ENCODE measurements around the gene FRY. TPM values are rescaled to one million over a fixed set of nuclear protein-coding genes. Genes with fewer than 3 reads are reported as not detected.
"Not testable (repeated sequence)": the region's sequence is repeated elsewhere in the genome, so short reads cannot be mapped to it uniquely, and the experiment has no call there.

Gene FRY
- total RNA-seq, 1 donor = 12.3 TPM

DNA sequence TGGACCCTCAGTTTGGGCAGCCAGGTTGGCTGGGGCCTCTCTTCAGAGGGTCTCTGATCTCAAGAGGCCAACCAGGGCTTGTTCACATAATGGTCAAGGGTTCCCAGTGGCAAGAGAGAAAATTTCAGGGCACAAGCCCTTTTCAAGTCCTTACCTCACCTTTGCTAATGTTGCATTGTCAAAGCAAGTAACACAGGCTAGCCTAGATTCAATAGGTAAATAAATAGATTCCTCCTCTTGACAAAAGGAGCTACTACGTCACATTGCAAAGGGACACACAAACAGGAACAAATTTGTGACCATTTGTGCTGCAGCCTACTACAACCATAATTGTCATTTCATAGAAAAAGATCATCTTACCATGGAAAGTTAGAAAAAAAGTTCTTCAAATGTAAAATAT is 33.9 kb upstream of the FRY start:
- Histone ChIP-seq H4K20me1 (ENCODE audit: insufficient read depth, low read length) (no peaks in the 10 kb centered on the region), H3K4me1 (ENCODE audit: insufficient read depth, low read length) (no peaks in the 10 kb centered on the region), H3K27ac (ENCODE audit: low read depth, low read length) (no peak overlapping the region), H3K36me3 (ENCODE audit: insufficient read depth, low read length) (no peaks in the 10 kb centered on the region), H3K4me2 (ENCODE audit: insufficient read depth, low read length) (no peak overlapping the region), H3K79me2 (ENCODE audit: insufficient read depth, low read length) (no peaks in the 10 kb centered on the region), H3K9me3 (ENCODE audit: low read depth, low read length) (no peaks in the 10 kb centered on the region), H3K27me3 (ENCODE audit: insufficient read depth, low read length) (no peaks in the 10 kb centered on the region), H3K4me3 (ENCODE audit: insufficient read depth, low read length) (no peak overlapping the region), H2AFZ (ENCODE audit: low read length) (no peak overlapping the region)
- no peak for DNase-seq (ENCODE audit: insufficient read length, low spot score, missing footprints)
- TF ChIP-seq, protein P1, sequence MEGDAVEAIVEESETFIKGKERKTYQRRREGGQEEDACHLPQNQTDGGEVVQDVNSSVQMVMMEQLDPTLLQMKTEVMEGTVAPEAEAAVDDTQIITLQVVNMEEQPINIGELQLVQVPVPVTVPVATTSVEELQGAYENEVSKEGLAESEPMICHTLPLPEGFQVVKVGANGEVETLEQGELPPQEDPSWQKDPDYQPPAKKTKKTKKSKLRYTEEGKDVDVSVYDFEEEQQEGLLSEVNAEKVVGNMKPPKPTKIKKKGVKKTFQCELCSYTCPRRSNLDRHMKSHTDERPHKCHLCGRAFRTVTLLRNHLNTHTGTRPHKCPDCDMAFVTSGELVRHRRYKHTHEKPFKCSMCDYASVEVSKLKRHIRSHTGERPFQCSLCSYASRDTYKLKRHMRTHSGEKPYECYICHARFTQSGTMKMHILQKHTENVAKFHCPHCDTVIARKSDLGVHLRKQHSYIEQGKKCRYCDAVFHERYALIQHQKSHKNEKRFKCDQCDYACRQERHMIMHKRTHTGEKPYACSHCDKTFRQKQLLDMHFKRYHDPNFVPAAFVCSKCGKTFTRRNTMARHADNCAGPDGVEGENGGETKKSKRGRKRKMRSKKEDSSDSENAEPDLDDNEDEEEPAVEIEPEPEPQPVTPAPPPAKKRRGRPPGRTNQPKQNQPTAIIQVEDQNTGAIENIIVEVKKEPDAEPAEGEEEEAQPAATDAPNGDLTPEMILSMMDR (IDR thresholded peaks at IDR 0.05; ENCODE audit: extremely low read depth, low read depth, low read length) = no peak

DNA sequence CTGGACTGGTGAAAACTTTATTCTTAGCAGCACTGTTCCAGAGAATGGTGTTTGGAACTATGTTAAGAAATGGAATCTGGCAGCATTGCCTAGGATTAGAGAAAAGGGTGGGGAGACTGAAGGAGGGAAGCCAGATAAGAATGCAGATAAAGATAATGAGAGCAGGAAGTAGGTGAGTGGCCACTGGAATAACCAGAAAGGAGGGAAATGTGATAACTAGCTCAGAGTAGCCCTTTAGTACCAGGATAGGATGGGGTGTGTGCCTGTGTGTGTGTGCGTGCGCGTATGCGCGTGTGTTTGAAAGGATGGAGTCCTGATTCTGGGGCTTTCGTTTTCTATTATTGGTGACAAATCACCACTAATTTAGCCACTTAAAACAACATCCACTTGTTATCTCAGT is 33.4 kb upstream of the FRY start:
- Histone ChIP-seq H2AFZ (ENCODE audit: low read length) (no peak overlapping the region), H4K20me1 (ENCODE audit: insufficient read depth, low read length) (no peaks in the 10 kb centered on the region), H3K4me2 (ENCODE audit: insufficient read depth, low read length) (no peak overlapping the region), H3K4me3 (ENCODE audit: insufficient read depth, low read length) (no peak overlapping the region), H3K4me1 (ENCODE audit: insufficient read depth, low read length) (no peaks in the 10 kb centered on the region), H3K79me2 (ENCODE audit: insufficient read depth, low read length) (no peaks in the 10 kb centered on the region), H3K36me3 (ENCODE audit: insufficient read depth, low read length) (no peaks in the 10 kb centered on the region), H3K27ac (ENCODE audit: low read depth, low read length) (no peak overlapping the region), H3K9me3 (ENCODE audit: low read depth, low read length) (no peaks in the 10 kb centered on the region), H3K27me3 (ENCODE audit: insufficient read depth, low read length) (no peaks in the 10 kb centered on the region)
- DNase-seq (ENCODE audit: insufficient read length, low spot score, missing footprints) = peak; percentile 65
- TF ChIP-seq, protein P1 (IDR thresholded peaks at IDR 0.05; ENCODE audit: extremely low read depth, low read depth, low read length) = no peak

DNA sequence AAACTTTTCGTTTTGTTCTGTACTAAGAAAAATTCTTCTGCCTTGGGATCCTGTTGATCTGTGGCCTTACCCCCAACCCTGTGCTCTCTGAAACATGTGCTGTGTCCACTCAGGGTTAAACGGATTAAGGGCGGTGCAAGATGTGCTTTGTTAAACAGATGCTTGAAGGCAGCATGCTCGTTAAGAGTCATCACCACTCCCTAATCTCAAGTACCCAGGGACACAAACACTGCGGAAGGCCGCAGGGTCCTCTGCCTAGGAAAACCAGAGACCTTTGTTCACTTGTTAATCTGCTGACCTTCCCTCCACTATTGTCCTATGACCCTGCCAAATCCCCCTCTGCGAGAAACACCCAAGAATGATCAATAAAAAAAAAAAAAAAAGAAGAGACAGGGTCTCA is 30.8 kb upstream of the FRY start:
- not testable (repeated sequence) for H3K27ac ChIP-seq (ENCODE audit: low read depth, low read length); DNase-seq (ENCODE audit: insufficient read length, low spot score, missing footprints); H3K4me1 ChIP-seq (ENCODE audit: insufficient read depth, low read length); H2AFZ ChIP-seq (ENCODE audit: low read length); H3K36me3 ChIP-seq (ENCODE audit: insufficient read depth, low read length); H3K27me3 ChIP-seq (ENCODE audit: insufficient read depth, low read length); H3K9me3 ChIP-seq (ENCODE audit: low read depth, low read length); H3K79me2 ChIP-seq (ENCODE audit: insufficient read depth, low read length); H3K4me3 ChIP-seq (ENCODE audit: insufficient read depth, low read length); H3K4me2 ChIP-seq (ENCODE audit: insufficient read depth, low read length); H4K20me1 ChIP-seq (ENCODE audit: insufficient read depth, low read length)

DNA sequence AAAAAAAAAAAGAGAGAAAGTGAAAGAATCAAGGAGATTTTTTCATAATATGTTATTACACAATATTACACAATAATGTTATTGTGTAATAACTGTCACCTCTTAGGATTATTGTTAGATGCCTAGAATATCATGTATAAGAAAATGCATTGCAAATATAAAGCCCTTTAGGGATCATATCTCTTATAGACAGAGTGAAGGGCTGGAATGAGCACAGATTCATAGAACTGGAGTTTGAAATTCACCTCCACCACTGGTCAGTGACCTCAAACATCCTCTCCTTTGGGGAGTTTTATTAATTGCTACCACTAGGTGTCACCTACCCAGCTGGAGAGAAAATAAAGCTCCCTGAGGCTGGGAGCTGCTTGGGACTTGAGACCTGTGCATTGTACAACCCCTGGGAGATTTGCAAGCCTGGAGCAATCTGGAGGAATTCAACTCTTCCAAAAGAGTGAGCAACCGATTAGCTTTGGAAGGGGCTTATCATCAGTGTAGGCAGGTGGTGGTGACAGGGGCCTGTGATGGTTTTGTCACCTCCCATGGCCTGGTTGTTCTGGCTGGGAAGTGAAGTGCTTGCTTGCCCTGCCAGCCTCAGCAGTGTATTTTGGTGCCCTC is 30.3 kb upstream of the FRY start:
- H3K79me2 ChIP-seq (ENCODE audit: insufficient read depth, low read length) = no peaks in the 10 kb centered on the region
- TF ChIP-seq, protein P1 (IDR thresholded peaks at IDR 0.05; ENCODE audit: extremely low read depth, low read depth, low read length) = peak; percentile 65
- H3K9me3 ChIP-seq (ENCODE audit: low read depth, low read length) = no peaks in the 10 kb centered on the region
- no peak overlapping the region for H3K4me2 ChIP-seq (ENCODE audit: insufficient read depth, low read length)
- H3K27me3 ChIP-seq (ENCODE audit: insufficient read depth, low read length) = no peaks in the 10 kb centered on the region
- peak; percentile 91 for DNase-seq (ENCODE audit: insufficient read length, low spot score, missing footprints)
- H3K36me3 ChIP-seq (ENCODE audit: insufficient read depth, low read length) = no peaks in the 10 kb centered on the region
- no peaks in the 10 kb centered on the region for H4K20me1 ChIP-seq (ENCODE audit: insufficient read depth, low read length)
- H3K4me3 ChIP-seq (ENCODE audit: insufficient read depth, low read length) = no peak overlapping the region
- H2AFZ ChIP-seq (ENCODE audit: low read length) = no peak overlapping the region
- no peak overlapping the region for H3K27ac ChIP-seq (ENCODE audit: low read depth, low read length)
- H3K4me1 ChIP-seq (ENCODE audit: insufficient read depth, low read length) = no peaks in the 10 kb centered on the region
